K562 (cell line): ENCODE results near the gene ATP13A4. TPM values are rescaled to one million over a fixed set of nuclear protein-coding genes. Genes with fewer than 3 reads are reported as not detected.

Experiments used
- ATAC-seq: fragments of 200-7000 bp; cut with Tn5 transposase; 3 replicates; pipeline ENCODE4 v1.9.1; 2020; ENCODE audit warnings: moderate library complexity
- BruUV-seq: library from RNA; stranded (reverse); fragments of 400-500 nt; replicated peaks from 2 replicates; lab custom pipeline; 2021; lab: Mats Ljungman, UMichigan
- CTCF ChIA-PET: fragments of 300-600 bp; formaldehyde crosslinking; extraction: SDS; loops from one replicate; lab custom pipeline; 2021; ENCODE audit warnings: low intra/inter-chr PET ratio; lab: Yijun Ruan, JAX
- POLR2A ChIA-PET: fragments of 300-600, 350-650 bp; sonication (Branson Sonifier 250); formaldehyde crosslinking; extraction: SDS; loops from one replicate; lab custom pipeline; 2021; ENCODE audit warnings: antibody characterized with exemption, inconsistent platforms; lab: Yijun Ruan, JAX
- DNase-seq, 4 experiments: peaks; one replicate each; pipeline versions ENCODE4 v3.0.0 to v3.0.0-alpha.2; 2011 to 2018; ENCODE audit warnings: low spot score in 3 of 4, mixed read lengths in 3 of 4; ENCODE audit errors: extremely low read depth in 1 of 4
- FAIRE-seq: peaks from 2 replicates; lab custom pipeline; 2011; peaks lifted over from hg19 to GRCh38; lab: Jason Lieb, UNC
- H2AFZ ChIP-seq: 2 replicates; pipeline ENCODE4 v1.6.0; 2011; ENCODE audit warnings: low read depth, low read length, control low read depth, inconsistent platforms
- H3K27ac ChIP-seq: fragments of 200-600 bp; 3 replicates; pipeline ENCODE4 v1.8.0; 2011; ENCODE audit warnings: low read depth, mild to moderate bottlenecking, control low read depth, inconsistent platforms, low read length, moderate library complexity, mixed read lengths; ENCODE audit errors: extremely low read depth
- H3K27me3 ChIP-seq, 2 experiments: fragments of 300-600 bp in 1 of 2; 2 replicates in 1 of 2; 3 replicates in 1 of 2; pipeline versions ENCODE4 v1.6.0 to v1.8.0; 2011; ENCODE audit warnings: inconsistent platforms in 2 of 2, low read length in 2 of 2, mild to moderate bottlenecking in 1 of 2, mixed read lengths in 1 of 2, moderate library complexity in 1 of 2; ENCODE audit not compliant: control insufficient read depth in 2 of 2, insufficient read depth in 2 of 2
- H3K36me3 ChIP-seq: fragments of 300-600 bp; 3 replicates; pipeline ENCODE4 v1.8.0; 2011; ENCODE audit warnings: mild to moderate bottlenecking, low read length, inconsistent platforms; ENCODE audit not compliant: control insufficient read depth, insufficient read depth
- H3K4me1 ChIP-seq, 2 experiments: fragments of 200-600 bp in 1 of 2; replicated peaks in 1 of 2; 2 replicates in 1 of 2; 3 replicates in 1 of 2; pipeline versions ENCODE4 v1.5.1 to v1.8.0; 2011; ENCODE audit warnings: inconsistent platforms in 2 of 2, low read length in 2 of 2, mild to moderate bottlenecking in 1 of 2, mixed read lengths in 1 of 2, moderate library complexity in 1 of 2; ENCODE audit not compliant: control insufficient read depth in 2 of 2, insufficient read depth in 2 of 2
- H3K4me2 ChIP-seq: 2 replicates; pipeline ENCODE4 v1.6.1; 2011; ENCODE audit warnings: low read length, control low read depth, inconsistent platforms, mixed read lengths; ENCODE audit not compliant: insufficient read depth
- H3K4me3 ChIP-seq: fragments of 200-600 bp; sonication (generic), shearing (Covaris generic); 2 replicates; pipeline ENCODE4 v1.5.1; 2016; ENCODE audit warnings: control low read depth, inconsistent platforms
- H3K79me2 ChIP-seq: fragments of 200-600 bp; 3 replicates; pipeline ENCODE4 v1.8.0; 2011; ENCODE audit warnings: low read length, inconsistent platforms; ENCODE audit not compliant: control insufficient read depth, insufficient read depth
- H3K9ac ChIP-seq, 2 experiments: 2 replicates each; pipeline versions ENCODE4 v1.6.0 to v1.6.1; 2011; ENCODE audit warnings: low read depth in 2 of 2, low read length in 2 of 2, control low read depth in 1 of 2, inconsistent platforms in 1 of 2, mild to moderate bottlenecking in 1 of 2, mixed read lengths in 1 of 2; ENCODE audit not compliant: insufficient read depth in 1 of 2
- H3K9me1 ChIP-seq: one replicate; pipeline ENCODE4 v1.6.0; 2011; ENCODE audit warnings: inconsistent platforms, mild to moderate bottlenecking, low read length, moderate library complexity; ENCODE audit not compliant: control insufficient read depth, insufficient read depth
- H3K9me3 ChIP-seq: replicated peaks from 2 replicates; pipeline ENCODE4 v1.5.1; 2011; ENCODE audit warnings: low read depth, low read length, inconsistent platforms; ENCODE audit not compliant: control insufficient read depth, insufficient read depth
- H4K20me1 ChIP-seq: replicated peaks from 2 replicates; pipeline ENCODE4 v1.6.1; 2011; ENCODE audit warnings: low read length, inconsistent platforms, mixed read lengths; ENCODE audit not compliant: control insufficient read depth, insufficient read depth
- HNRNPK ChIP-seq: fragments of 200-400 bp; formaldehyde crosslinking; IDR thresholded peaks from one replicate; pipeline ENCODE4 v1.6.1; 2018; ENCODE audit warnings: mild to moderate bottlenecking, low read depth, low read length; ENCODE audit not compliant: poor library complexity, severe bottlenecking
- POLR2G ChIP-seq: fragments of 200-400 bp; formaldehyde crosslinking; IDR thresholded peaks from 2 replicates; pipeline ENCODE4 v1.6.1; 2017; ENCODE audit warnings: low read depth, mild to moderate bottlenecking, antibody characterized with exemption, low read length, moderate library complexity
- WGBS: fragments of 100-300 bp; shearing (Covaris generic); methylation state at CpG from one replicate; pipeline ENCODE4 v1.1.6; 2016; ENCODE audit warnings: low coverage, mixed read lengths; ENCODE audit not compliant: insufficient coverage; ENCODE audit errors: missing lambda C conversion rate; 5-methylcytosine and 5-hydroxymethylcytosine counted together
- in situ Hi-C: fragments of 300-500 bp; cut with MboI; formaldehyde crosslinking; loops from 4 replicates; pipeline ENCODE4 v1.15.0; 2018; ENCODE audit warnings: inconsistent platforms, mixed read lengths
- intact Hi-C: fragments of 100-400 bp; cut with micrococcal nuclease; formaldehyde crosslinking; loops from 2 replicates; pipeline ENCODE4 v1.14.2; 2022
- polyA plus RNA-seq, 8 experiments: library from polyadenylated mRNA; depleted of rRNA in 4 of 8; stranded (reverse) in 5 of 8; unstranded in 3 of 8; fragments of >200 nt; fragmentation: Nextera tagmentation in 2 of 8; fragmentation: Illumina TruSeq in 1 of 8; extraction: Ambion mirVana in 2 of 8; extraction: Trizol in 1 of 8; gene quantifications; 2 replicates each; pipeline versions ENCODE4 v1.2.1 to v1.2.3, GENCODE V29; 2011 to 2014; ENCODE audit warnings: inconsistent platforms in 1 of 8, missing spikeins in 1 of 8
- total RNA-seq, 7 experiments: library from RNA; depleted of rRNA in 6 of 7; stranded (reverse); fragments of >200 nt in 6 of 7; fragmentation: Illumina TruSeq in 2 of 7; extraction: Trizol in 2 of 7; gene quantifications; 2 replicates each; pipeline versions ENCODE4 v1.2.1 to v1.2.3, GENCODE V29; 2011 to 2021; ENCODE audit warnings: low replicate concordance in 1 of 7
- TF ChIP-seq, protein P1 (sequence below): fragments of 450-650 bp; IDR thresholded peaks from 2 replicates; pipeline ENCODE4 v1.6.1; 2017; ENCODE audit warnings: mild to moderate bottlenecking, moderate library complexity

The ATP13A4 gene
- total and polyA plus RNA-seq, 9 of the 15 experiments (the other 6 are each of a cell fraction or from before 2014, with no cell fraction given): 0.03 to 0.14 (median 0.07) TPM; not detected in 6

DNA sequence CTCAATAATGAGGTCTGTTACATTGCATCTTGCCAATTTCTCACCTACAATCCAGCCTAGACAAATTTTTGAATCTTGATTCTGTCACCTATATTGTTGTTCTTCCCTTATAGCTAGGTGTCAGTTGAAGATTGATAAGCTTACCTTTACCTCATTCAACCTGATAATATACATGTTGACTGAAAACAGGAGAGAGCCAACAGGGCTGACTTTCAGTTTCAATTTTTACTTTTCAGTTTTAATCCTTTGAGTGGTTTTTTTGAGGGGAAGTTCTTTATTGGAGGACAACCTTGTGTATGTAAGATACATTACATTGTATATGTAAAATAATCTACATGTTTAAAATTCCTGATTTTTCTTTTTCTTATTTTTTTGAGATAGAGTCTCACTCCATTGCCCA, 181.9 kb downstream of the ATP13A4 start (continued):
- TF ChIP-seq, protein P1, sequence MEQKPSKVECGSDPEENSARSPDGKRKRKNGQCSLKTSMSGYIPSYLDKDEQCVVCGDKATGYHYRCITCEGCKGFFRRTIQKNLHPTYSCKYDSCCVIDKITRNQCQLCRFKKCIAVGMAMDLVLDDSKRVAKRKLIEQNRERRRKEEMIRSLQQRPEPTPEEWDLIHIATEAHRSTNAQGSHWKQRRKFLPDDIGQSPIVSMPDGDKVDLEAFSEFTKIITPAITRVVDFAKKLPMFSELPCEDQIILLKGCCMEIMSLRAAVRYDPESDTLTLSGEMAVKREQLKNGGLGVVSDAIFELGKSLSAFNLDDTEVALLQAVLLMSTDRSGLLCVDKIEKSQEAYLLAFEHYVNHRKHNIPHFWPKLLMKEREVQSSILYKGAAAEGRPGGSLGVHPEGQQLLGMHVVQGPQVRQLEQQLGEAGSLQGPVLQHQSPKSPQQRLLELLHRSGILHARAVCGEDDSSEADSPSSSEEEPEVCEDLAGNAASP: no peak

GRCh38 chr3:193367868-193368267, 186.8 kb downstream of the ATP13A4 start:
- Histone ChIP-seq H3K4me2 (no peak overlapping the region), H3K36me3 (no peaks in the 10 kb centered on the region)
- CTCF ChIA-PET: no interaction called here
- TF ChIP-seq POLR2G (no peak), HNRNPK (peak; percentile 62)
- TF ChIP-seq, all 486 proteins: peak for 1
- POLR2A ChIA-PET: no interaction called here
- Histone ChIP-seq H3K27ac (no peak overlapping the region), H3K9ac (no peak overlapping the region), H3K79me2 (no peaks in the 10 kb centered on the region), H3K27me3 (no peaks in the 10 kb centered on the region), H3K4me3 (no peak overlapping the region), H4K20me1 (no peaks in the 10 kb centered on the region), H3K9me1 (no peaks in the 10 kb centered on the region), H3K4me1 (no peaks in the 10 kb centered on the region), H3K9me3 (no peaks in the 10 kb centered on the region), H2AFZ (no peak overlapping the region)
- intact Hi-C loops (no loop called here), in situ Hi-C loops (no loop called here)
- WGBS: 13% methylated on average over 1 of the region's 1 CpG
- no TSS peak for BruUV-seq
- ATAC-seq (no peak), FAIRE-seq (no peak), DNase-seq (no peak)
